ENCODE data around the gene RAD51B.

RAD51B gene

DNA sequence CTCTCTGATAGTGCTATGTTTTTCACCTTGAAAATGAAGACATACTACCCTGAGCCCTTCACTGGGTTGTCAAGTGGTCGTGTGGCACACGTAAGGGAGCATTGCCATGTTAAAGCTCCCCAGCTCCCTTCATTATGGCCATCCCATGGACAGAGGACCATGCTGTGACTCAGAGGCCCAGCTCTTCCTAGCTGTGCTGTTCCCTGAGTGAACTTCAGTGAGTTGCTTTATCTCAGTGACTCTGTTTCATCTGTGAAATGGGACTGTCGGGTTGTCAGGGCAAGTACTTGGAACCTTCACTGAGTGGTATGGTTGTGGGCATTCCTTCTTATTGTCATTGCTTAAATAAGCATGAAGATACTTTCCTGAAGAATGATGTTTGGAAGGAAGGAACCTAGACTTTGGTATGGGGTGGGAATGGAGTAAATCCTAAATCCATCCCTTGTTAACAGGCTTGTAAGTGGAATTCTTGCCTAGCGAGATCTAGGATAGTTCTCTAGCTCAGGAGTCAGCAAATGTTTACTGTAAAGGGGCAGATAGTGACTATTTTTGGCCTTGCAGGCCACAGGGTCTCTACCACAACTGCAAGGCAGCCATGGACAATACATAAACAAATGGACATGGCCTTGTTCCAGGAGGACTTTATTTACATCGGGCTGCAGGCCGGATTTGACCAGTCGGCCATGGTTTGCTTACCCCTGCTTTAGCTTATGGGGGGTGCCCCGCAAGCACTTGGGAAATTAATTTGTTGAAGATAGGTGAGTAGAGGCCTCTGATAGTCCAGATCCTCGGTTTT, 689.8 kb downstream of the RAD51B start:
- DNase-seq (ENCODE audit: low read depth in 2 of 2) = no peak

DNA sequence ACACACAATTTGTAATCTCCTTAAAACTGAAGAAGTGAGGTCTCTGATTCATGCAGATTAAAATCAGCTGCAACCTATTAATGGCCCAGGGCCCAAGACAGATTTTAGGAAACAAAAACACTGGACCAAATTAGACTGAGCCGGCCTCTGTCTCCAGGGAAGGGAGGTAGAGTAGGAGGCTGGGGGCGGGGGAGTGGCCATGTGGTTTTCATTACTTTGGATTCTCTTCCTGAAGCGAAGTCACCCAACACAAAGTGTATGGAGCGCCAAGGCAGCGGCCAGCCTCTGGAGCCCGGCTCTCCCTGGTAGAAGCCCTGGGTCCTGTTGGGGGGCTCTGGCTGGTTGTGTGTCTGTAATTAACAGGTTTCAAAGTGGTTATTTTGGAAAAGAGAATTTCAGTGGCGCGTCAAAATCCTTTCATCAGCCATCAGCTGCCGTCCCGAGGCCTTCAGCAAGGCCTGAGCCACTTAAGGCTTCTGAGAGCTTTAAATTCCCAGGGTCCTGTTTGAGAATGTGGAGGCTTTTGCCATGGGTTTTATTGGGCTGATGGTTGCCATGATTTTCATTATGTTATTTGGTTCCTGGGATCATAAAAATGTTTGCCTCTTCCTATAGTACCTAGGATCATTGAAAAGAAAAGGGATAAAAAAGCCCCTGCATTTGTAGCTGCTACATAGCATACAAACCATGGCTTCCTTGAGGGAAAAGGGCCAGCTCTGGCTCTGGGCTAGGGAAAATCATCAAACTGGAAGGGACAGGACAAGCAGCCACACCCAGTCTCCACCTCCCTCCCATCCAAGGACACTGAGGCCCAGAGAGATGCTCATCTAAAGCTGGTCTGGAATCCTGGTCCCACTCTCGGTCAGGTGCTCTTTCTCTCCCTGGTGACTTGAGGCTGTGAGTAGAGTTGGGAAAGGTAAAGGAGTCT, 690.9 kb downstream of the RAD51B start:
- DNase-seq (ENCODE audit: low read depth in 2 of 2) = no peak

DNA sequence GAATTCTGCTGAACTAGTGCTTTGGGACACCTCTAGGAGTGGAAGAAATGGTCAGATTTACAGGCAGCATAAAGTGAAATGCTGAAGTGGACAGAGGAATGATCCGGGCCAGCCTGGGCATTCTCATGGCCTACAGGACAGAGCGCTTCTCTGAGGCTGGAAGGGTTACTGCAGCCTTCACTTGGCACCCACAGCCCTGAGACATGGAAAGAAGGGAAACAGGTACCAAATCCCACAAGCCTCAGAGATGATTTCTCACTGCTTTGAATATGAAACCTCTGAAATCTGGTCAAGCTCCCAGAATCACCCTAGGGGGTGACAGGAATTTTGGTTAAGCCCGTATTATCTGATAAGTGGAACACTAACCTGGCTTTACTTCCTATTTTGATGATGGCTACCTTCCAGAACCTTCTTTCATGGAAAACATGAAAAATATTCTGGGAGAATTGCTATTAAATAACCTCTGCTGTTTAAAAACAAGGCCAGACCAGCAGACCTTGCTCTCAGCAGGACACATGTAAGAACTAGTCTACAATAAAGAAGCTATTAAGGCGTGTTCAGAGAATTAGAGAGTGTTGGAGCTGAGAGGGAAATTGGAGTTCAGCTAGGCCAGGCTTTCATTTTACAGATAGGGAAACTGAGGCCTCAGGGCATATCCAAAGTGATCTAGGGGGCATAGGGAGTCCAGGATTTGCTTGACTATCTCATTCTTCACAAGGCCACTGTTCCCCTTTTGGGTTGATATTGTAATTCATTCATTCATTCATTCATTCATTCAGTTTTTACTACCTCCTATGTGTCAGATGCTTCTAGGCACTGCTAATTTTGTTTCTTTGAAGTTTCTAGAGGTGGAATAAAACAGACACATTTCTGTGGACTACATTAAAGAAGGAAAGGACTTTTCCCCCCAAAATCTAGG, 691.8 kb downstream of the RAD51B start:
- no peak for DNase-seq (ENCODE audit: low read depth in 2 of 2)

DNA sequence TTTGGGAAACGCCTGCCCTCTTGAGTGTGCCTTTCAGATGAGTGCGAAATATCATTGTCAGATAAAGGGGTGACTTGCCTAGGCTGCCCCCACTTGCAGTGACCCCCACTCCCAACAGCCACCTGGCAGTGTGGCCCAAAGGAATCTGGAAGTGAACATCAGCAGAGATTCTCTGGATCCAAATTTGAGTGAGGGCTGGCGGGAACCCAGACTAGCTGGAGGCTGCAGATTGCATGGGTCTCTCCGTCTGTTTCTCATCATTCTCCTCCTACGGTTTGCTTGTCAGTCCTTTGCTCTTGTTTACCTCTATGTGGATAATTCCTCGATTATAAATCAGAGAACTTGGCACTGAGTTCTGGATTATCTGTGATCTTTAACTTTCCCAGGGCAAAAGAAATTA, 692.5 kb downstream of the RAD51B start:
- DNase-seq (ENCODE audit: low read depth in 2 of 2) = no peak

DNA sequence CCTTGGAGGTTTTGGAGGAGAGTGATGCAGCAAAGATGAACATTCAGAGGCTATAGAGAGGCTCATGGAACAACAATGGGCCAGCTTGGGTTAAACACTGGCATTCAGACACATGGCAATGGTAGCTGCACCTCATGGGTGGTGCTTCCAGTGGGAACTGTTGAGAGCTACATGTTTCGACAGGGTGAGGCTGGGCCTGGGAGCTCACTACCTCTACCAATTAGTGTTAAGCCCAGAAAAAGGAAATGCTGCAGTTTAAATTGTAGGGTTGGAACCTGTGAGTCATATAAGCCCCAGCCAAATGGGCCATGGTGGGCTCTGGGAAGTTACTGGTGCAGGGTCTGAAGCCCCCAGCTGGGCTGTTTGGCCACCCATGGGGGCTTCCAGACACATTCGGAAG, 693.6 kb downstream of the RAD51B start:
- DNase-seq (ENCODE audit: low read depth in 2 of 2) = no peak

DNA sequence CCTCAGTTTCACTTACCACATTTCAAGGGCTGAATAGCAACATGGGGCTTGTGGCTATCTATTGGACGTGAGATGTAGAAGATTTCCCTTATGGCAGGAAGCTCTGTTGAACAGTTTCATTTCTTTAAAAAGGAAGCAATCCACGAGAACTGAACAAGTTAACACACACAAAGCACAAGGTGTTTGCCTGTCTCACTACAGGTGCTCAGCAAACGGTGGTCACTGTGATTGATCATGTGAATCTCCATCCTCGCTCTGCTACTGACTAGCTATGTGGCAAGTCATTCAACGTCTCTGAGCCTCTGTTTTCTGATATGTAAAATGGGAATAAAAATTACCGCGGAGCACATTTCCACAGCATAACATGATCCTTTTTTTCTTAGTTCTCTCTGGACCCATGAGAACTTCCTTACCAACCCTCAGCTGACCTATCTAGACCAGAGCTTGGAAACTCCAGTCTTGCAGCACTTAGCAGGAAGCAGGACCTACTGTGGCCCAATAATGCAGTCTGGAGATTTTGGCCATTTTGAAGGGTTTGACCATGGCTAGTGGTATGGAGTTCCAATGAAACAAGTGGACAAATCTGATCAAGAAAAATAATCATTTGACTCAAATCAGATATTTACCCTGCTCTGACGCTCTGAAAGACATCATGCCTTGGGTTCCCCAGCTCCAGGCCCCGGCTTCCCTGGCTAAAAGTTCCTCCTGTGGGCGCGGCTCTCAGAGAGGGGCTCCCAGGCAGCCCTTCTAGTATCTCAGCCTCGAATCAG, 694.4 kb downstream of the RAD51B start:
- DNase-seq (ENCODE audit: low read depth in 2 of 2) = no peak

DNA sequence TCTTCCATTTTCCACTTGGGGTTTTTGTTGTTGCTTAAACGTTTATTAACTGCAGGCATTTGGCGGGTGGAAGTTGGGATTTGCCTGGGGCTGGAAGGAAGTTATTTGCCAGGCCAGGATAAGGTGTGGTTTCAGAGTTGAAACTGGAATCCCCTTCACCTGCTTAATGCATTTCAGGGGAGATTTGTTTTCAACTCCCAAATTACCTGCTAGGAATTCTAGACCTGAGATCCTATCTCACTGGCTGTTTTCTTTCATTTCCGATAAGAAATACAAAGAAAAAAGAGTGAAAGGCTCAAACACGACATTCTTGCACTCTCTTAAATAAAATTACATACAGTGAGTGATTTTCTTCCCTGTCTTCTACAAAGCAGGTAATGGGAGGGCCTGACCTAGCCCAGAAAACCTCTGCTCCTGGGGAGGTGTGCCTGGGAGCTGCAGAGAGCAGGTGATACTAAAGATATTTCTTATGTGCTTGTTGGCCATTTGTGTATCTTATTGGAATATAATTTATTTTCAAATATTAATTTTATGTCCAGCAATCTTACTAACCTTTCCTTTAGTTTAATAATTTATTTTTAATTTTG, 695.1 kb downstream of the RAD51B start:
- DNase-seq (ENCODE audit: low read depth in 2 of 2) = no peak

DNA sequence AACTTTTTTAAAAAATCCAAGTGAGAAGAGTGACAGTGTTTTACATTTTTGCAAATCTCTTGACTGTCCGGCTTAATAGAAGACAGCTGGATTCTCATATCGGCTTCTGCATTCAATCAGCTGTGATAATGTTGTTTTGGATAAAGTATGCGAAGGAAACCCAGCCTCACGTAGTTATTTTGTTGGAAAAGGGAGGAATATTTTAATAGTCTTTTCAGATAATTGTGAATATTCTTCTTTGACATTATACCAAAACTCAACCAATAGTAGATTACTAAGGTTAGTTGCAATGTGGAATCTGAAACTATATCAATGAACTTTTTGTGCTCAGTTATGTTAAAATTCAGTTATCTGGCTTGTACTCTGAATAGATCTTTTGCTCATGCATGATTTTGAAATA, 696.8 kb downstream of the RAD51B start:
- DNase-seq (ENCODE audit: low read depth in 2 of 2) = no peak

DNA sequence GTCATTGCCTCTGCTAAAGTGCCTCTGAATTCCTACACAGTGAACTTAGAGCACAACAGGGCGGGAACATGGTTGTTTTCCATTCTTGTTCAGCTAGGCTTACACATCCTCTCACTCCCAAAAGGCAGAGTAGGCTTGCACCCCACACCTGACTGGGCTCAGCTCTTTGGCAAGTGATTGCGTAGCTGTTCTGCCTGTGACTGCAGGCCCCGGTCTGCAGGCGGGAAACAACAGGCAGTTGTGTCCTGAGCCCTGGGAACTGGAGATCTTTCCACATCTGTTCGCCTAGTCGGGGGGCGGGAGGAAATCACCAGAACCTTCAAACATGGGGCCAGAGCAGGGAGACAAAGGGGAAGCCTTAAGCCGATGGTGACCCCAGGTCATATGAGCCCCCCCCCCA, 698.6 kb downstream of the RAD51B start:
- no peak for DNase-seq (ENCODE audit: low read depth in 2 of 2)

DNA sequence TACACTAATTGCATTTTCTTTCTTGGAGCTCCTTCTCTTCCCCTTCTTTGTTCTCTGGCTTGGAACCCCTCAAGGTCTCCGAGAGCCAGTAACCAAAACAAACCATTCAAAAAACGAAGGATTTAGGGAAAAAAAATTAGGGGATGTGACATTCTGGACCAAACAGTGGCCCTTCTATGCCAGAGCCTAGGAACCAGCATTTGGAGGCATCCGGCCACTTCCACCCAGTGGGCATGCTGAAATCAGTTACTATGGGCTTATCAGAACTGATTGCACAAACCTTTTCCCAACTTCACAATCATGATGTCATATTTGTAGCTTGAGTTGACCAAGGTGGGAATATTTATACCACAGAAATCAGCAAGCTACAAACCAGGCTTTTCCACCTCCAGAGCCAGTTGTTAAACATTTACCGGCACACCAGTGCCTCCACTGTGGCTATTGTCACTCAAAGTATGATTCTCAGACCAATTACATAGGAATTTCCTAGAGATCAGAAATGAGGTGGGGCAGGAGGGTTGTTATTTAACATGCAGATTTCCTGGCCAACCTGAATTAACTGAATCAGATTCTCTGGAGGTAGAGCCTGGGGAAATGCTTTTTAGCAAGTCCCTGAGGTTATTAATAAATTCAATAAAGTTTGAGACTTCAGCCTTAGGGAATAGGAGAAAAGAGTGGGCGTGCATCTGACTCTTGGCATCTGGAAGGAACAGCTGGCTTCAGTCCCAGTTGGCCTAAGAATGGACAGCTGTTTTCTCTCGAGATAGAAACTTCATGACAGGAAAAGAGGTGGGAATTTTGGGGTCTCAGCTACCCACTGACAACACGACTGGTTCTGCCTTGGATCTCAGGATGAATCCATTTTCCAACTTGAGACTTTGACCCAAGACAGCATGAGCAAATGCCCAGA, 699.4 kb downstream of the RAD51B start:
- no peak for DNase-seq (ENCODE audit: low read depth in 2 of 2)

DNA sequence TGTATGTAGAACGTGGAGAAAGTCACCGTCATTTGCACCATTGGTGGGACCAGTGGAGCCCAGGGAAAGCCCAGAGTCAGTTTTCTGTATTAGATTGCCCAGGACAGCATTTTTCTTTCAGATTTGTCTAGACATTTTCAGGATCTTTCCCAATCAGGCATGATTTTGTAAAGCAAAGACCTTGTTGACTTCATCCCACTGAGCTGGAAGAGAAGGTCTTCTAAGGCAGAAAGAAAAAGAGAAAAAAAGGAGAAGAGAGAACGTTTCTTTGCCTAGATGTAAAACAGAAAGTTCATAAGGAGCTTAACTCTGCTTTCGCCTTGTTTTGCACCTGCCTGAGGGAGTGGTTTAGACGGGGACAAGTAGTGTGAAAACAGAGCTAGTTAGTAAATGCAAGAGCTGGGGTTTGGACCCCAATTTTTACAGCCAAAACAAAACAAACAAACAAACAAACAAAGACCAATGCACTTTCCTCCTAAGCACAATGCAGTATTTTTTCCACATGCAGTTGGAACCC, 700.1 kb downstream of the RAD51B start:
- no peak for DNase-seq (ENCODE audit: low read depth in 2 of 2)

DNA sequence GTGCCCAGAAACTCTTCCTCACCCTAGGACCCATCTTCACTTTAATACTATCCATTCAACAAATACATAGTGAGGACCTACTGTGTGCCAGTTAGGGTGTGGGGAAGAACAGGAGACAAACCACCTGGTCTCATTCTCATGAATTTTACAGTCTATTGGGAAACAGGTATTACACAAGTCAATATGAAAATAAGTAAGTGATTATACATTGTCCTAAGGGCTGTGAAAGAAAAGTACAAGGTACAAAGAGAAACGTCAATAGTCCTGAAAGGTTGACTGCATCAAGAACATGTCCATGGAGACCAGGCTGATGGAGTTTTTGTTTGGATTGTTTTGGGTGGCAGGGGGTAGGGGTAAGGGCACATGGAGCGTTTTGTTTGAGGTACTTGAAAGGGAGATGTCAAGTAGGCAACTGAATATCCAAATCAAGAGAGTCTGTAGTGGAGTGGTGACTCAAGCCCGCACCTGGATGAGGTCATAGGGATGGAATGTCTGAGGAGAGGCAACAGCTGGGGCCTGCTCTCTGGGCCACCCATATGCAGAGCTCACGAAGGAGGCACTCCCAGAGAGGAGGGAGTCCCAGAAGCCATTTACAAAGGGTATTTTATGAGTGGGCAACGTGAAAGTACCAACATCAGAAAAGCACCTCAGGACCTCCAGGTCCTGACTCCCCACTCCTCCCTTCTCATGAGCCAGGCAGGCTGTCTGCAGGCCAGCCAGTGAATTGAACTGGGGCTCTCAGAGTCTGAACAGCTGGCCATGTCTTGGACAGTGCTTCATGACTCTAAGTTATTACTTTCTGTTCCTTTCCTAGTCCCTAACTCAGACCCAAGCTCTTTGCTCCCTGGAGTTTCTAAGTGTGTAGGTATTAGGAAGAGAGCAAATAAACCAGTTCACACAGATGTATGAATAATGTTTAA, 701.3 kb downstream of the RAD51B start:
- no peak for DNase-seq (ENCODE audit: low read depth in 2 of 2)

DNA sequence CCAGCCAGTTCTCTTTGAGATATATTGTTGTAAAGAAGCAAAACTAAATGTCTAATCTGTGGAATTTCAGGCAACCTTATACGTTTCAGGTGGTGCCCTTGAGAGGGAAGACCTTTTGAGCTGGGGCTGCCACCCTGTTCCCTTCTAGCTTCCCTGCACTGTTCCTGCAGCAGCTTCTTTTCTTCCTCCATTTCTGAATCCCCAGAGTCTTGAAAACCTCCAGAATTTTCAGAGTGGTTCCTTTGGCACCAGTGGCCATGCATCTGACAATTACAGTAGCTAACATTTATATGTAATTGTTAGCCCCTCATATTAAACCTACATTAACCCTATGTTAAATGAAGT, 702.0 kb downstream of the RAD51B start:
- no peak for DNase-seq (ENCODE audit: low read depth in 2 of 2)

DNA sequence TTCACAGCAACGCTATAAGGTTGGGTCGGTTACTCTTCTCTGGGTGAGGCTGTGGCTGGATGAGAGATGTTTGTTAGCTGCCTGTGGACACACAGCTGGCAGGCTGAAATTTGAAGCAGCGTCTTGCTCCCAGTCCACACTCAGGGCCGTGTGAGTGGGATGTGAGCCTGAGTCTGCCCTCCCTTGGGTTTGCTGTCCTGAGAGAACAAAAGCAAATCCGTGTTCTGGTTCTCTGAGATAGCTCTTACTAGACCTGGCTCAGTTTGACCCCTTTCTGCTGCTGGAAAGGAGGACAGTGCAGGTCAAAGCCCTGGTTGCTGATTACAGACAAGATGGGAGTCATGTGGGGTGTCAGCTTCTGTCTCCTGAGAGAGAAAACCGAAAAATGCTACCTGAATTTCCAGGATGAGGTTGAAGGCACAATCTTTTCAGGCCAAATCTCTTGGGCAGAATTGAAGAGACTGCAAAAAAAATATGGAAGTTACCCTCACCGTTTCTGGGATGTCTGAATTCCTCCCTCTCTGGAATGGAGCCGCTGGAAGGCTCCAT, 702.5 kb downstream of the RAD51B start:
- no peak for DNase-seq (ENCODE audit: low read depth in 2 of 2)

DNA sequence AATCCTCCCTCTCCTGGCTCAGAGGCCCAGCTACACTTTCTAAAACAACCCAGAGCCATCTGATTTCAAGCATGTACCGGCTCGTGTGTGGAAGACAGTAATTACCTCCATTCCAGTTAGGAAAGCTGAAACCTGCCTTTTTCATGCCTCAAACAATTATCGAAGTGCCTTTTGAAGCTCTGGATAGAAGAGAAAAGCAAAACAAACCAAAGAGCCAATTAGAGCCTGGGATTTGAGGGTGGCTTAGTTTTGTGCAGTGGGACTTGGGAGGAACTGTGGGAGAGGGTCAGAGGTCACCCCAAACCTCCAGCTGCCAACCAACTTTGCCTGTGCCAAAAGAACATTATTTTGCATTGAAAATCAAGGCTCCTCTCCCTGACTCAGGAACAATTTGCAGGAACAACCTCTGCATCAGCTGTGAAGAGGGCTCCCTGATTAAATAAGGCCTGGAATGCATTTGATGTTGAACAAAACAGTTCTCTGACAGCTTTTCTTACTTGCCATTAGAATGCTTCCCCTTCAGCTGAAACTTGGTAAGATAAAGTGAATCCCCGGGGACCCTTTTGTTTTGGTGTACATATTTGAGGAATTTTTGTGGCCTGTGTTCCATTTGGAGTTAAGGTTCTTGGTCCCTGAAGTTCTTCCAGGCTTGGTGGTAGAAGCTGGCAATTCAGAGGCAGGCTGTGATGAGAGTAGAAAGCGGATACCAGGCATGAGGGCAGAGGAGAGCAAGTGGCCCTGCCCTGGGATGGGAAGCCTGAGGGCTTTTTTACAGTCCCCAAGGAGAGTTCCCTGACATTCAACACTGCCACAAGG, 703.1 kb downstream of the RAD51B start:
- DNase-seq (ENCODE audit: low read depth in 2 of 2) = no peak

DNA sequence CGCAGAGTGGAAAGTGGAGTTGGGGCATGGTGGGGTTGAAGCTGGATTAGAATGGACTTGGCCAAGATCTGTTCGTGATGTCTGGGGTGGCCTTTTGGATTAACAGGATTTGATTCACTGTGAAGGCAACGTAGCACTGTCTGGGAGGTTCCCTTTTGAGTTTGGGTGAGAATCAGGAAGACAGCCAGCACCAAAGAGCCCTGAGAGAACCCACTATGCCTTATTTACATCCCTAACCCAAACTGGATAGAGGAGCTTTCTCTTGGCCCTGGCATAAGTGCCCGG, 703.7 kb downstream of the RAD51B start:
- no peak for DNase-seq (ENCODE audit: low read depth in 2 of 2)

DNA sequence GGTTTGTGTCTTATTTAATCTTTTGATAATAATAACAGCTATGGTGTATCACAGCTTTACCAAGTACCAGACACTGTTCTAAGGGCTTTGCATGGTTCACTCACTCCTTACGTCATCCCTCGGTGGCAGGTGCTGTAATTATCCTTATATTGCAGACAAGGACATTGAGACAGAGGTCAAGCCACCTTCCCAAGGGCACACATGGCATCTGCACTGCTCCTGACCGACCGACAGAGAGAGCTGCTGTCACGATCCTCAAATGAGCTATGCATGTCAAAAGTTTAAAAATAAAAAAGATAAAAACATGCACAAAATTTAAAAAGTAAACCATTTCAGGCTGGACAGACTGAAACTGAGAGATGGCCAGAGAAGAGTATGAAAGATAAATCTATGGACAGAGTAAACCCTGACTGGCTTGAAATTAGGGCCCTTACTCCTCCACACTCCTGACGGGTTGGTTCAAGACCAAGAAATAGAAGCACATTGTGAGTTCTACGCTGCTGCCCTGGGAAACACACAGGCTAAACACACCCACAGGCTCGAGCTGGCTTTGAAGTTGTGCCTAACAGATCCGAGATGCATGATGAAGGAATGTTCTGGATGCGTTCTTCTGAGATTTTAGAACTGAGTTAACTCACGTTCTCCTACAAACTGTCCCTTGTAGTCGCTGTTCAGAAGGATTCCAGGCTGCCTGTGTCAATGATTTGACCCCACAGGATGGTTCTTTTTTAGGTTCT, 704.6 kb downstream of the RAD51B start:
- DNase-seq (ENCODE audit: low read depth in 2 of 2) = no peak

Measured in stimulated activated CD8-positive, alpha-beta memory T cell treated with anti-CD3 and anti-CD28 coated beads, Interleukin-15, amount 100 ng/mL, for 48 hours (primary cell).